IPS-18a (cell line): ENCODE measurements around the gene BTC.

Source experiments
- H3K27ac ChIP-seq: one replicate; pipeline ENCODE4 v1.5.1; 2013; ENCODE audit warnings: low read length
- H3K27me3 ChIP-seq: one replicate; pipeline ENCODE4 v1.6.1; 2013; ENCODE audit warnings: mild to moderate bottlenecking, low read length; ENCODE audit not compliant: control insufficient read depth, insufficient read depth
- H3K36me3 ChIP-seq: one replicate; pipeline ENCODE4 v1.6.1; 2013; ENCODE audit warnings: low read depth, low read length; ENCODE audit not compliant: control insufficient read depth
- H3K4me1 ChIP-seq: one replicate; pipeline ENCODE4 v1.6.1; 2013; ENCODE audit warnings: low read depth, low read length; ENCODE audit not compliant: control insufficient read depth
- H3K4me3 ChIP-seq: one replicate; pipeline ENCODE4 v1.5.1; 2013; ENCODE audit warnings: low read length
- H3K9ac ChIP-seq: one replicate; pipeline ENCODE4 v1.6.1; 2013; ENCODE audit warnings: mild to moderate bottlenecking, low read length, moderate library complexity
- H3K9me3 ChIP-seq: one replicate; pipeline ENCODE4 v1.6.1; 2013; ENCODE audit warnings: low read depth, low read length; ENCODE audit not compliant: control insufficient read depth

Gene BTC

DNA sequence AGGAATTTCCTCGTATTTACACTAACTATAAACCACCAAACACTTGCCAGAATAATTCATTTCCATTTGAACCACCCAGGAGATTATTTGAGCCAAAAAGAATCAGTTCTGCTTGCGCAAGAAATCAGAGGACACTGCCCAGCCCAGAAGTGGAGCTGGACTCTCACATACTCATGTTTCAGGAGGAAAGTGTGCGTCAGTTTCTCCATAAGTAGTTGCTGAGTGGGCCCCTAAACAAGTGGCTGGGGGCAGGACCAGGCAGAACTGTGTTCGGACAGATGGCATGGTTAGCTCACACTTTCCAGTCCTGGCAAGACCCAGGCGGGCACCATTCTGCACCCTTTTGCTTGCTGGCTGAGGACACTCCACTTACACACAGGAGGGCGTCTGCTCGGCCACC, 38.8 kb downstream of the BTC start:
- no peak overlapping the region for H3K4me3 ChIP-seq
- H3K9me3 ChIP-seq = no peaks in the 10 kb centered on the region
- H3K36me3 ChIP-seq = no peaks in the 10 kb centered on the region
- H3K9ac ChIP-seq = no peak overlapping the region
- H3K27me3 ChIP-seq = no peaks in the 10 kb centered on the region
- no peak overlapping the region for H3K27ac ChIP-seq
- no peaks in the 10 kb centered on the region for H3K4me1 ChIP-seq

DNA sequence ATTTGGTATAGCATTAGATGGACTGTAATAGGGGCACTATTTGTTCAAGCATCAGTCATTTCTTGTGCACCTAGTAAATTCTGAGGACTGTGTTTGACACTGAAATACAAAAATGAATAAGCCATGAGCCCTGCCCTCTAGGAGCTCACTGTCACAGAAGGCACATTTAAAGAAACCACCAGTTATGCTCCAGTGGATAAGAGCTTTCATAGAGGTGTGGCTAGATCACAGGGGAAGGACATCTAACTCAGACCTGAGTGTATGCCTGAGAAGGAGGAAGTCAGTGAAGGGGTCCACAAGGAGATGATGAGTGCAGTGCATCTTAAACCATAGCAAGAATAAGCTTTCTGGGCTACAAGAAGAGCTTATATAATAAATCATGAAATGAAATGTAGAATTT, 40.1 kb downstream of the BTC start:
- H3K27me3 ChIP-seq = no peaks in the 10 kb centered on the region

DNA sequence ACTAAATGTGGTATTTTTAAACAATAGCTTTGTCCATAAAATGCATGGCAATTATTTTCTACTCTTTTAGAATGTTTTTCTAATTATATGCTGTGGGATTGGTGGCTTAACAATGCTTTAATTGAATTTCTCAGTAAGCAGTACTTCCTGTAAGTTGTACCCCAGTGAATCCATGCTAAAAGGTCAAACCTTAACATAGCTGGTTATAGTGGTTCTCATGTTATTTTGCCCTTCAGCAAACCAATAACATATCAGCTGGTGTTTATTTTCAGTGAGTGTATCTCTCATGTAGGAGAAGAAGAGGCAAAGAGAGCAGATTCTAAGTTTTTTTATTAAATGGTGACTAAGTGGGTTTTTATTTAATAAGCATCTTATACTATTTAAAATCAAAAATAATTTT, 41.5 kb downstream of the BTC start:
- Histone ChIP-seq H3K4me3 (no peak overlapping the region), H3K9me3 (no peaks in the 10 kb centered on the region), H3K9ac (no peak overlapping the region), H3K4me1 (no peaks in the 10 kb centered on the region), H3K36me3 (no peaks in the 10 kb centered on the region), H3K27me3 (no peaks in the 10 kb centered on the region), H3K27ac (no peak overlapping the region)

More for the DNA sequence above, 40.1 kb downstream of the BTC start:
- Histone ChIP-seq H3K9me3 (no peaks in the 10 kb centered on the region), H3K9ac (no peak overlapping the region), H3K27ac (no peak overlapping the region), H3K4me3 (no peak overlapping the region), H3K36me3 (no peaks in the 10 kb centered on the region), H3K4me1 (no peaks in the 10 kb centered on the region)

DNA sequence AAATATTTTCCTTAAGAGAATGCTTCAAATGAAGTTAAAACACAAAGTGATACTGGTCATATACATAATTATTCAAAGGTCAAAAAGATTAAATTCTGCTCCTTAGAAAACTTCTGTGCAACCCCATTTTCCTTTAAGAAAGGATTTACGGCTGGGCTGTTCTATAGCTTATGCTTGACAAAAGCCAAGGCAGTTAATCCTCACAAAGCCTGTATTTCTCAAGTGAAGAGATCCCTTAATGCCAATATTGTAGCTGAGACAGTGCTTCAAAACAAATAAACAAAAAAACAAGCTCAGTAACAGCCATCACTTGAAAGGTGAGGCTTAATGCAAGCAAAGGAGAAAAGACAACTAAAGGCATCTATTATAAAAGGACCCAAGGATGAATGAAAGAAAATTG, 42.5 kb downstream of the BTC start:
- Histone ChIP-seq H3K36me3 (no peaks in the 10 kb centered on the region), H3K4me1 (no peaks in the 10 kb centered on the region), H3K9ac (no peak overlapping the region), H3K9me3 (no peaks in the 10 kb centered on the region), H3K27ac (no peak overlapping the region), H3K27me3 (no peaks in the 10 kb centered on the region), H3K4me3 (no peak overlapping the region)

DNA sequence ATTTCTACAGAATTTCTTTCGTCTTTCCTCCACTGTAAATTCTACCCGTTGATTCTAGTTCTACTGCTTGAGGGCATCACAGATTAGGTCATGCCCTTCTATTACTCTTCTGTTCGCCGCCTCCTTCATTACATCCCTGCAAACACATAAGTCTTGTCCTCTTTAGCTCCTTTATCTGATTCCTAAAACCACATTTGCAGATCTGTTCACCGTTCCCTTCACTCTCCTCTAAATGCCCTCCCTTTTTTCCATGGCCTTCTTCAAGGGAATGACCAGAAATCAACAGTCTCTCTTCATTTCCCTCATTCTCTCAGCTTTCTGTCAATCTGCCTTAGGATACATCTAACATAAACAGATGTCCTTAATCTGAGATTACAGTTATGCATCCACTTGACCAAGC, 43.1 kb downstream of the BTC start:
- no peaks in the 10 kb centered on the region for H3K27me3 ChIP-seq
- H3K9me3 ChIP-seq = no peaks in the 10 kb centered on the region
- H3K36me3 ChIP-seq = no peaks in the 10 kb centered on the region
- no peak overlapping the region for H3K27ac ChIP-seq
- H3K9ac ChIP-seq = no peak overlapping the region
- no peak overlapping the region for H3K4me3 ChIP-seq
- no peaks in the 10 kb centered on the region for H3K4me1 ChIP-seq

DNA sequence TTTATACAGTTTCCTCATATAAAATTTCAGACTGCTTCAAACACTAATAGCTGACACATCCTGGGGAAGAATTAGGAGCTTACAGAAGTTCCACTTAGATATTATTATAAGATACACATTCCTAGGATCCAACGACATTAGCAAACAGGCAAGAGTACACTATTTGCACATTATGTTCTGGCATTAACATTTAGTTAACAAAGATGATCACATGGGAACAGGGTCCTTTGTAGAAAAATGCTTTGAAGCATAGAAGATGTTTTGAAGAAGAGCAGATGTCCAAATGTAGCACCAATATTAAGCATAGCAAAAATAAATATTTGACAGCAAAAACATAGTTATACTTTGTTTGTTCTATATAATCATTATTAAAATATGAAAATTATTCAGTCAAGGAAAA, 52.1 kb downstream of the BTC start:
- no peaks in the 10 kb centered on the region for H3K9me3 ChIP-seq
- no peaks in the 10 kb centered on the region for H3K36me3 ChIP-seq
- H3K9ac ChIP-seq = no peak overlapping the region
- no peaks in the 10 kb centered on the region for H3K4me1 ChIP-seq
- H3K4me3 ChIP-seq = no peak overlapping the region
- H3K27ac ChIP-seq = no peak overlapping the region
- no peaks in the 10 kb centered on the region for H3K27me3 ChIP-seq

DNA sequence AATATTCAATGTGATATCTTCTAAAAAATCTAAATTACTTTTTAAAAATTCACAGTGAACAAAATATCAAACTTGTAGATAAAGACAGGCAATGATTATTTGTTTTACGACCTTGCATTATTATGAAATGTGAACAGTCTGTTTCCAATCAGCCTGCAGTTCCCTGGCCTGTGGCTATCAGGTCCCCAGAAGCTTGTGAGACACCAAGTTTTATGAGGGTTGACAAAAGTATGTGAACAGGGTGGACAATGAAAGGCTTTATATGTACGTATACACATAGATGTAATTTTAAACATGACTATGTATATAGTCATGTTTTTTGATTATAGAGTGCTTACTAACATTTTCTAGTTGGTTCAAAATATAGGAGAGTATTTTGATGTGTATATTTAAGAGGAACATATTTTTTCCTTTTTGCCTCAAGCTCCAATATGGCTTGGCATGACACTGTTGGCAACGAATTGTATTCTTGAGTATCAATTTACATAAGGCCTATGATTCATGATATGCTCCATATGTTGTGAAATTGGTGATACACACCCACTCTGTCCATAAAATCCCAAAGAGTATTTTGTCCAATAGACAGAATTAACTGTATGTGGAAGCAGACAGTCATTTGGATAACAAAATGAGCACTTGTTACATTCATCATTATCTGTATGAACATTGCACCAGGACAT, 55.7 kb downstream of the BTC start:
- no peak overlapping the region for H3K9ac ChIP-seq
- no peaks in the 10 kb centered on the region for H3K9me3 ChIP-seq
- H3K4me3 ChIP-seq = no peak overlapping the region
- no peaks in the 10 kb centered on the region for H3K27me3 ChIP-seq
- H3K4me1 ChIP-seq = no peaks in the 10 kb centered on the region
- H3K27ac ChIP-seq = no peak overlapping the region
- no peaks in the 10 kb centered on the region for H3K36me3 ChIP-seq

DNA sequence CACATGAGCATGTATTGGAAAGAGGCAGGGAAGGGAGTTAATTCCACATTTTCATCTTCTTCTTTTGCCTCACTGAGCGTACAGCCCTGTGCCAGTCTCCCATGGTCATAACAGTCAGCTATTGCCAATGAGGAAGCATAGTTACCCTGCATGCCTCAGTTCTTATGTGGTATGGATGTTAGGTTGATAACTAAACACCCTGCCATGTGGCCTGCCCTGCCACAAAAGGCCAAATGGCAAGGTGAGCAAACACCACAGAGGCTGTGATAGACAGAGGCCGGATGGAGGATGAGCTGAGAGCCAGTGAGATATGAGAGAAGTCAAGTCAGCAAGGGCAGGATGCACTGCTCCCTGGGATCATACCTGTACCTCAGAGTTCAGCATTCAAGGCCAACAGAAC, 59.3 kb downstream of the BTC start:
- Histone ChIP-seq H3K9ac (no peak overlapping the region), H3K9me3 (no peaks in the 10 kb centered on the region), H3K4me3 (no peak overlapping the region), H3K27me3 (no peaks in the 10 kb centered on the region), H3K27ac (no peak overlapping the region), H3K4me1 (no peaks in the 10 kb centered on the region), H3K36me3 (no peaks in the 10 kb centered on the region)

DNA sequence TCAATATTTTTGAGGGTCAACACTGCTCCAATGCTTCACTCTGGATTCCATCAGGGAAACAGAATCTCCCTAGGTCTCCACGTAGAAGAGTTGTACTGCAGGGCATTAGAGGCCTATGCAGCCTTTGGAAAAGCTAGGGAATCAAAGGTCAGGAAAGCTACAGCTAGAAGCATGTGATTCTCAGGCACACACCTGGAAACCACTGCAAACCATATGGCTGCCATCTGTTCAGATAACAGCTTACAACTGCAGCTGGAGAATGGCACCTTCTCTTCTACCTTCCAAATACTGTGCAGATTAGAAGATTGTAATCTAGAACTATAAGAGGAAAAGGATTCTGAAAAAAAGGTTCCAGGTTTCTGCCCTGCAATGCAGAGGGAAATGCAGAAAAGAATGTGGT, 60.6 kb downstream of the BTC start:
- Histone ChIP-seq H3K9ac (no peak overlapping the region), H3K9me3 (no peaks in the 10 kb centered on the region), H3K4me3 (no peak overlapping the region), H3K27me3 (no peaks in the 10 kb centered on the region), H3K27ac (no peak overlapping the region), H3K36me3 (no peaks in the 10 kb centered on the region), H3K4me1 (no peaks in the 10 kb centered on the region)

DNA sequence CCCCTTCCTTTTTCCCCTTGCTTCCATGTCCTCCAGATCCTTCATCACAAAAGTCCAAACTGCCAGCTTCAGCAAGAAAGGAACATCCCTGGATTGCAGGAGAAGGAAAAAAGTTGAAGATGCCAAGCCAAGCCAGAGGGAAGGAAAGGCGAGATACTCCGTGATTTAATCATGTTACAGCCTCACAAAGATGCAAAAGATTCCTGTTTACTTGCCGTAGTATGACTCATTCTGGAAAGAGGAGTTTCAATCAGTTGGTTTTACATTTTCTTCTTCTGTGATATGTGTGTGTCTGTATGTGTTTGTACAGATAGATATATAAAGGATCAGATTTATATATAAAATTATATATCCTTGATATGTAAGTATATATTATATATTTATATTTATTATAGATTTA, 69.3 kb downstream of the BTC start:
- H3K9me3 ChIP-seq = no peaks in the 10 kb centered on the region
- H3K4me3 ChIP-seq = no peak overlapping the region
- H3K9ac ChIP-seq = no peak overlapping the region
- no peaks in the 10 kb centered on the region for H3K4me1 ChIP-seq
- no peaks in the 10 kb centered on the region for H3K36me3 ChIP-seq
- no peak overlapping the region for H3K27ac ChIP-seq
- H3K27me3 ChIP-seq = no peaks in the 10 kb centered on the region

DNA sequence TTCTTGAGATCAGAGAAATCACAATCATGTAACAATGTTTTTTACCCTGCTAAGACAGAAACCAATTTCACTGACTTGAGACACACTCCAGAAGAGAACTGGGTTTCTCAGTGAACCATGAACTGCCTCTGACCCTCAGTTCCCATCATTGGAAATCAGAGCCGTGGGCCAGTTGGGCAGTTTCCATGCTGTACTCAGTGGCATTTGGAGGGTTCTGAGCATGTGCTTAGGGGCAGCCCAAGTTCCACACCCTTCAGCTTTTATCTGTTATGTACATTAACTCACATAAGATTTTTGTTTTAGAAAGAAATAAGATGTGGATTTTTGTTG, 77.9 kb downstream of the BTC start:
- Histone ChIP-seq H3K27ac (no peak overlapping the region), H3K4me1 (no peaks in the 10 kb centered on the region), H3K4me3 (no peak overlapping the region), H3K9ac (no peak overlapping the region), H3K36me3 (no peaks in the 10 kb centered on the region), H3K9me3 (peaks cover 4% of the 10 kb centered on the region), H3K27me3 (no peaks in the 10 kb centered on the region)

DNA sequence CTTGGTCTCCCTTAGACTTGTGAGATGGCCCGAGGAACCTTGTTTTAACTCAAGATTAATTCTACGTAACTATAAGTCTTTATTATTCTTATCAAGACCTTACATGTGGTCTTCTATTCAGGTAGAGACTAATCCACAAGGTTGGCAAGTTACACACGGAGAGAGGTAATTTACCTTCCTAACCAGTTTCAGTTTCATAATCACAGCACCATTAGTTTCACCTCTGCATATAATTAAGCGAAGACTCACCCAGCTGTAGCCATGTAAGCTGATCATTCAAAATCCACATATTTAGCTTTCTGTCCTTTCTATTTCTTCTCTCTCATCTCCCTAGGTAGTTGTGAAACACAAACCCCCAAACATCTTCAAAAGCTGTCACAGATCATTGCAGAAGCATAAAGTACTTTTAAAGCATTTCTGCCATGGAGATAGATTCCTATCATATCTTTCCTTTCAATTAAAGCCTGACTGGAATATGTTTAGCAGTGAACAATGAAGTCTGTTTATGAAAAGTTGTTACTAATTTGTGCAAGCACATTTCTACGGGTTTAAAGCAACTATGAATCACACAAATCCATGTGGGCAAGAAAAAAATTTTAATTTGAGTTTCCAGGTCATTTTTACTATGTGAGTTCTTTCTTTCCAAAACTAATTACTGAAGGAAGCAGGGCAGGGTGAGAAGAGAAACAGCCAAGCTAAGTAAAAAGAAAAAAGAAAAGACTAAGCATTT, 78.5 kb downstream of the BTC start:
- no peak overlapping the region for H3K4me3 ChIP-seq
- H3K36me3 ChIP-seq = no peaks in the 10 kb centered on the region
- peaks cover 4% of the 10 kb centered on the region for H3K9me3 ChIP-seq

More for the DNA sequence above, 78.5 kb downstream of the BTC start:
- no peaks in the 10 kb centered on the region for H3K4me1 ChIP-seq
- no peak overlapping the region for H3K9ac ChIP-seq
- no peaks in the 10 kb centered on the region for H3K27me3 ChIP-seq
- no peak overlapping the region for H3K27ac ChIP-seq
